ENCODE measurements around the gene MPPE1.

Gene MPPE1

GRCh38 chr18:11951390-11951851, 43.3 kb upstream of the MPPE1 start:
- peak; percentile 66 for DNase-seq
- Histone ChIP-seq H3K79me1 (ENCODE audit: low read length) (no peaks in the 10 kb centered on the region), H2BK120ac (ENCODE audit: low read depth, low read length) (no peak overlapping the region), H4K8ac (ENCODE audit: low read depth, low read length) (no peak overlapping the region), H3K56ac (ENCODE audit: low read length) (no peak overlapping the region), H2BK5ac (ENCODE audit: low read length) (no peak overlapping the region), H3K4me1 (ENCODE audit: control insufficient read depth, low read depth, low read length) (peaks cover 3% of the 10 kb centered on the region), H3K23ac (ENCODE audit: low read length) (no peak overlapping the region), H3K79me2 (ENCODE audit: control insufficient read depth, insufficient read depth, low read length) (no peaks in the 10 kb centered on the region), H3K4me3 (ENCODE audit: low read length) (no peak overlapping the region), H3K27me3 (ENCODE audit: insufficient read depth, low read length, poor library complexity) (no peaks in the 10 kb centered on the region), H3K18ac (ENCODE audit: low read length) (no peak overlapping the region), H3K36me3 (ENCODE audit: control insufficient read depth, insufficient read depth, low read length) (no peaks in the 10 kb centered on the region), H3K9ac (ENCODE audit: low read length) (no peak overlapping the region), H3K27ac (ENCODE audit: low read depth, low read length) (no peak overlapping the region), H3K4me2 (ENCODE audit: low read length) (no peak overlapping the region), H2AK5ac (ENCODE audit: low read length) (no peak overlapping the region), H3K4ac (ENCODE audit: low read depth, low read length) (no peak overlapping the region), H2BK15ac (replicated peaks; ENCODE audit: low read depth) (no peak overlapping the region), H4K5ac (ENCODE audit: low read length) (no peak overlapping the region)
- WGBS (ENCODE audit: extremely low coverage, insufficient coverage, low lambda C conversion rate), result no CpG with 5 or more reads among the region's 9 CpGs

GRCh38 chr18:11950824-11951223, 42.7 kb upstream of the MPPE1 start:
- no peak overlapping the region for H3K4me2 ChIP-seq (ENCODE audit: low read length)
- no peak overlapping the region for H2BK15ac ChIP-seq (replicated peaks; ENCODE audit: low read depth)
- no peaks in the 10 kb centered on the region for H3K36me3 ChIP-seq (ENCODE audit: control insufficient read depth, insufficient read depth, low read length)
- H3K56ac ChIP-seq (ENCODE audit: low read length), result no peak overlapping the region
- no peaks in the 10 kb centered on the region for H3K79me1 ChIP-seq (ENCODE audit: low read length)
- no peak overlapping the region for H2AK5ac ChIP-seq (ENCODE audit: low read length)
- no peak overlapping the region for H2BK120ac ChIP-seq (ENCODE audit: low read depth, low read length)
- H3K79me2 ChIP-seq (ENCODE audit: control insufficient read depth, insufficient read depth, low read length), result no peaks in the 10 kb centered on the region
- no peak for DNase-seq
- H3K18ac ChIP-seq (ENCODE audit: low read length), result peak overlapping the region; percentile 83
- H3K27me3 ChIP-seq (ENCODE audit: insufficient read depth, low read length, poor library complexity), result no peaks in the 10 kb centered on the region
- peak overlapping the region; percentile 78 for H3K4ac ChIP-seq (ENCODE audit: low read depth, low read length)
- no peak overlapping the region for H4K5ac ChIP-seq (ENCODE audit: low read length)
- peaks cover 3% of the 10 kb centered on the region for H3K4me1 ChIP-seq (ENCODE audit: control insufficient read depth, low read depth, low read length)
- no CpG with 5 or more reads among the region's 5 CpGs for WGBS (ENCODE audit: extremely low coverage, insufficient coverage, low lambda C conversion rate)
- H3K23ac ChIP-seq (ENCODE audit: low read length), result no peak overlapping the region
- H3K9ac ChIP-seq (ENCODE audit: low read length), result no peak overlapping the region
- no peak overlapping the region for H4K8ac ChIP-seq (ENCODE audit: low read depth, low read length)
- H3K27ac ChIP-seq (ENCODE audit: low read depth, low read length), result no peak overlapping the region
- H3K4me3 ChIP-seq (ENCODE audit: low read length), result no peak overlapping the region
- no peak overlapping the region for H2BK5ac ChIP-seq (ENCODE audit: low read length)

GRCh38 chr18:11948852-11949523, 40.9 kb upstream of the MPPE1 start:
- H3K4me1 ChIP-seq (ENCODE audit: control insufficient read depth, low read depth, low read length), result peaks cover 3% of the 10 kb centered on the region
- no peaks in the 10 kb centered on the region for H3K27me3 ChIP-seq (ENCODE audit: insufficient read depth, low read length, poor library complexity)
- no CpG with 5 or more reads among the region's 6 CpGs for WGBS (ENCODE audit: extremely low coverage, insufficient coverage, low lambda C conversion rate)

GRCh38 chr18:11947214-11948191, 39.4 kb upstream of the MPPE1 start:
- no peaks in the 10 kb centered on the region for H3K79me1 ChIP-seq (ENCODE audit: low read length)
- peak overlapping the region; percentile 73 for H3K9ac ChIP-seq (ENCODE audit: low read length)
- H2BK120ac ChIP-seq (ENCODE audit: low read depth, low read length), result peak overlapping the region; percentile 86
- peak overlapping the region; percentile 87 for H3K56ac ChIP-seq (ENCODE audit: low read length)
- H2BK15ac ChIP-seq (replicated peaks; ENCODE audit: low read depth), result peak overlapping the region; percentile 46
- no peaks in the 10 kb centered on the region for H3K27me3 ChIP-seq (ENCODE audit: insufficient read depth, low read length, poor library complexity)
- peak overlapping the region; percentile 74 for H3K23ac ChIP-seq (ENCODE audit: low read length)
- H4K5ac ChIP-seq (ENCODE audit: low read length), result no peak overlapping the region
- H2BK5ac ChIP-seq (ENCODE audit: low read length), result peak overlapping the region; percentile 57
- peak overlapping the region; percentile 94 for H3K4ac ChIP-seq (ENCODE audit: low read depth, low read length)
- H3K4me1 ChIP-seq (ENCODE audit: control insufficient read depth, low read depth, low read length), result peaks cover 3% of the 10 kb centered on the region
- H3K18ac ChIP-seq (ENCODE audit: low read length), result peak overlapping the region; percentile 97
- peak overlapping the region; percentile 97 for H4K8ac ChIP-seq (ENCODE audit: low read depth, low read length)
- peak; percentile 97 for DNase-seq
- H2AK5ac ChIP-seq (ENCODE audit: low read length), result no peak overlapping the region
- H3K79me2 ChIP-seq (ENCODE audit: control insufficient read depth, insufficient read depth, low read length), result no peaks in the 10 kb centered on the region
- no CpG with 5 or more reads among the region's 55 CpGs for WGBS (ENCODE audit: extremely low coverage, insufficient coverage, low lambda C conversion rate)
- H3K36me3 ChIP-seq (ENCODE audit: control insufficient read depth, insufficient read depth, low read length), result no peaks in the 10 kb centered on the region
- H3K27ac ChIP-seq (ENCODE audit: low read depth, low read length), result peak overlapping the region; percentile 92
- H3K4me3 ChIP-seq (ENCODE audit: low read length), result peak overlapping the region; percentile 13
- peak overlapping the region; percentile 37 for H3K4me2 ChIP-seq (ENCODE audit: low read length)

More at GRCh38 chr18:11948852-11949523, 40.9 kb upstream of the MPPE1 start:
- Histone ChIP-seq H4K8ac (ENCODE audit: low read depth, low read length) (no peak overlapping the region), H3K36me3 (ENCODE audit: control insufficient read depth, insufficient read depth, low read length) (no peaks in the 10 kb centered on the region), H3K4me3 (ENCODE audit: low read length) (no peak overlapping the region), H2AK5ac (ENCODE audit: low read length) (peak overlapping the region; percentile 39), H2BK15ac (replicated peaks; ENCODE audit: low read depth) (no peak overlapping the region), H2BK5ac (ENCODE audit: low read length) (no peak overlapping the region), H3K79me1 (ENCODE audit: low read length) (no peaks in the 10 kb centered on the region), H3K23ac (ENCODE audit: low read length) (no peak overlapping the region), H3K18ac (ENCODE audit: low read length) (no peak overlapping the region), H3K4me2 (ENCODE audit: low read length) (no peak overlapping the region), H3K79me2 (ENCODE audit: control insufficient read depth, insufficient read depth, low read length) (no peaks in the 10 kb centered on the region), H3K4ac (ENCODE audit: low read depth, low read length) (no peak overlapping the region), H4K5ac (ENCODE audit: low read length) (no peak overlapping the region), H3K9ac (ENCODE audit: low read length) (no peak overlapping the region), H3K27ac (ENCODE audit: low read depth, low read length) (no peak overlapping the region), H2BK120ac (ENCODE audit: low read depth, low read length) (no peak overlapping the region), H3K56ac (ENCODE audit: low read length) (peak overlapping the region; percentile 62)
- DNase-seq, result peak; percentile 60

- no peak overlapping the region for H2BK15ac ChIP-seq (replicated peaks; ENCODE audit: low read depth)
- no peaks in the 10 kb centered on the region for H3K27me3 ChIP-seq (ENCODE audit: insufficient read depth, low read length, poor library complexity)
- no peak overlapping the region for H2AK5ac ChIP-seq (ENCODE audit: low read length)
- no peak overlapping the region for H2BK5ac ChIP-seq (ENCODE audit: low read length)
- no peak overlapping the region for H3K9ac ChIP-seq (ENCODE audit: low read length)
- WGBS (ENCODE audit: extremely low coverage, insufficient coverage, low lambda C conversion rate), result no CpG with 5 or more reads among the region's 3 CpGs
- no peak overlapping the region for H4K8ac ChIP-seq (ENCODE audit: low read depth, low read length)
- H3K27ac ChIP-seq (ENCODE audit: low read depth, low read length), result no peak overlapping the region
- no peak overlapping the region for H3K4ac ChIP-seq (ENCODE audit: low read depth, low read length)
- no peaks in the 10 kb centered on the region for H3K79me1 ChIP-seq (ENCODE audit: low read length)
- no peak overlapping the region for H4K5ac ChIP-seq (ENCODE audit: low read length)
- H3K23ac ChIP-seq (ENCODE audit: low read length), result no peak overlapping the region
- H3K79me2 ChIP-seq (ENCODE audit: control insufficient read depth, insufficient read depth, low read length), result no peaks in the 10 kb centered on the region
- H3K36me3 ChIP-seq (ENCODE audit: control insufficient read depth, insufficient read depth, low read length), result no peaks in the 10 kb centered on the region
- peak overlapping the region; percentile 72 for H3K56ac ChIP-seq (ENCODE audit: low read length)
- H3K4me2 ChIP-seq (ENCODE audit: low read length), result no peak overlapping the region
- DNase-seq, result peak; percentile 57
- no peak overlapping the region for H3K18ac ChIP-seq (ENCODE audit: low read length)
- H3K4me3 ChIP-seq (ENCODE audit: low read length), result no peak overlapping the region
- peaks cover 3% of the 10 kb centered on the region for H3K4me1 ChIP-seq (ENCODE audit: control insufficient read depth, low read depth, low read length)
- no peak overlapping the region for H2BK120ac ChIP-seq (ENCODE audit: low read depth, low read length)
These were observed 38.6 kb upstream of the MPPE1 start for GRCh38 chr18:11946756-11947155.
